Measurements from ENCODE around the gene DCBLD1. TPM values are rescaled to one million over a fixed set of nuclear protein-coding genes. Genes with fewer than 3 reads are reported as not detected.

DCBLD1 gene
- total RNA-seq, 2 experiments from 2014 or later = 1.3 to 1.4 TPM

DNA sequence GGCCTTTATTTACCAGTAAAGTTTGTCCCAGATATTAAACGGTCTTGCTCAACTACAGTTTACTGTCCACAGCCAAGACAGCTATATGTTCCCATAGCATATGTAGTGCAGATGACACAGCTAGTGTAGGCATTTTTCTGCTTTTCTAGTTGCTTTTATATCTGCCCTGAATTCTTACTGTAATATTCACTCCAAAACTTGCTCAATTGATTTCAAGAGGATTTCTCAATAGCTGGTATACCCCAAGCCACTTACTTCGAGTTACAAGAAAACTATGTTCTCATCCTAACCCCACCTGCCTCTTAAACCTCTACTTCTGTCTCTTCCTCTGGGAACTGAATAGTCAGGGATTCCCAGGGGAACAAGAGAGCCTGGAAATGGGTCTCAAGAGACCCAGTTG, 37.9 kb upstream of the DCBLD1 start:
- Histone ChIP-seq H3K4me3 (ENCODE audit: low read length) (no peak overlapping the region), H3K36me3 (ENCODE audit: insufficient read depth, low read length) (no peaks in the 10 kb centered on the region), H3K27me3 (ENCODE audit: control insufficient read depth in 1 of 2, insufficient read depth in 2 of 2, low read length in 2 of 2) (peaks cover 0 to 40% of the 10 kb centered on the region in 2 experiments), H3K4me1 (ENCODE audit: insufficient read depth, low read length) (no peaks in the 10 kb centered on the region), H3K27ac (ENCODE audit: low read depth in 1 of 2, low read length in 2 of 2) (no peak overlapping the region), H3K9me3 (ENCODE audit: control insufficient read depth in 1 of 2, insufficient read depth in 1 of 2, low read length in 2 of 2) (no peaks in the 10 kb centered on the region)
- ChIA-PET POLR2A (interaction anchor here (0.6 kb wide), 1 partner anchor 8 kb away, joined by 3 read pairs; no protein-coding TSS in a partner anchor), CTCF (interaction anchor here (0.8 kb wide), 1 partner anchor 93 kb away, joined by 3 read pairs; no protein-coding TSS in a partner anchor)
- no peak overlapping the region for H3K27ac Mint-ChIP-seq
- ATAC-seq (ENCODE audit: poor library complexity) = no peak
- intact Hi-C loops (cut with DNase I, micrococcal nuclease) = no loop called here
- no peaks in the 10 kb centered on the region for H3K9me3 Mint-ChIP-seq
- H3K36me3 Mint-ChIP-seq (ENCODE audit: low read depth) = no peaks in the 10 kb centered on the region
- no peak for DNase-seq
- H3K4me1 Mint-ChIP-seq (ENCODE audit: low read depth) = no peaks in the 10 kb centered on the region
- no peak overlapping the region for H3K4me3 Mint-ChIP-seq
- no peak for TF ChIP-seq CTCF (IDR thresholded peaks at IDR 0.05)
- peaks cover 54% of the 10 kb centered on the region for H3K27me3 Mint-ChIP-seq

GRCh38 chr6:117446861-117447260, 35.6 kb upstream of the DCBLD1 start:
- intact Hi-C loops (cut with DNase I, micrococcal nuclease) = loop anchor here (5.0 kb wide), 2 partner anchors 230 to 1025 kb away; partner anchors contain the start of gene NUS1 (in 1 of the 2)
- Histone ChIP-seq H3K27me3 (ENCODE audit: control insufficient read depth in 1 of 2, insufficient read depth in 2 of 2, low read length in 2 of 2) (peaks cover 0 to 37% of the 10 kb centered on the region in 2 experiments), H3K4me3 (ENCODE audit: low read length) (no peak overlapping the region), H3K9me3 (ENCODE audit: control insufficient read depth in 1 of 2, insufficient read depth in 1 of 2, low read length in 2 of 2) (no peaks in the 10 kb centered on the region), H3K27ac (ENCODE audit: low read depth in 1 of 2, low read length in 2 of 2) (no peak overlapping the region), H3K36me3 (ENCODE audit: insufficient read depth, low read length) (no peaks in the 10 kb centered on the region), H3K4me1 (ENCODE audit: insufficient read depth, low read length) (no peaks in the 10 kb centered on the region)
- ATAC-seq (ENCODE audit: poor library complexity) (no peak), DNase-seq (no peak)
- Mint-ChIP-seq H3K36me3 (ENCODE audit: low read depth) (no peaks in the 10 kb centered on the region), H3K27ac (no peak overlapping the region), H3K27me3 (peaks cover 63% of the 10 kb centered on the region), H3K9me3 (no peaks in the 10 kb centered on the region), H3K4me3 (no peak overlapping the region), H3K4me1 (ENCODE audit: low read depth) (no peaks in the 10 kb centered on the region)
- TF ChIP-seq CTCF (IDR thresholded peaks at IDR 0.05) = no peak
- ChIA-PET CTCF (no interaction called here), POLR2A (no interaction called here)

GRCh38 chr6:117448011-117448410, 34.5 kb upstream of the DCBLD1 start:
- no peaks in the 10 kb centered on the region for H3K36me3 ChIP-seq (ENCODE audit: insufficient read depth, low read length)
- POLR2A ChIA-PET = no interaction called here
- Mint-ChIP-seq H3K36me3 (ENCODE audit: low read depth) (no peaks in the 10 kb centered on the region), H3K27me3 (peaks cover 52% of the 10 kb centered on the region), H3K4me1 (ENCODE audit: low read depth) (no peaks in the 10 kb centered on the region), H3K9me3 (no peaks in the 10 kb centered on the region), H3K4me3 (no peak overlapping the region), H3K27ac (no peak overlapping the region)
- no peak for ATAC-seq (ENCODE audit: poor library complexity)
- H3K4me3 ChIP-seq (ENCODE audit: low read length) = no peak overlapping the region
- no peaks in the 10 kb centered on the region for H3K4me1 ChIP-seq (ENCODE audit: insufficient read depth, low read length)
- TF ChIP-seq CTCF (IDR thresholded peaks at IDR 0.05) = no peak
- CTCF ChIA-PET = no interaction called here
- H3K27ac ChIP-seq (ENCODE audit: low read depth in 1 of 2, low read length in 2 of 2) = no peak overlapping the region
- DNase-seq = no peak
- intact Hi-C loops (cut with DNase I, micrococcal nuclease) = loop anchor here (5.0 kb wide), 2 partner anchors 229 to 1024 kb away; partner anchors contain the start of gene NUS1 (in 1 of the 2)
- no peaks in the 10 kb centered on the region for H3K9me3 ChIP-seq (ENCODE audit: control insufficient read depth in 1 of 2, insufficient read depth in 1 of 2, low read length in 2 of 2)
- H3K27me3 ChIP-seq (ENCODE audit: control insufficient read depth in 1 of 2, insufficient read depth in 2 of 2, low read length in 2 of 2) = peaks cover 0 to 30% of the 10 kb centered on the region in 2 experiments
